Sigmoid colon (tissue), 4 donors: Measurements from ENCODE around the gene WDR48.

ENCODE experiments used
- POLR2A ChIP-seq, 2 donors: fragments of 450-650 bp; IDR thresholded peaks; one replicate each; pipeline ENCODE4 v1.6.1; 2016; ENCODE audit warnings: antibody characterized with exemption in 2 of 2, mild to moderate bottlenecking in 2 of 2, moderate library complexity in 2 of 2
- POLR2AphosphoS5 ChIP-seq, 4 donors: sonication (generic); formaldehyde crosslinking; IDR thresholded peaks; one replicate each; pipeline ENCODE4 v1.6.1; 2017; ENCODE audit warnings: antibody characterized with exemption in 4 of 4
- TF ChIP-seq, protein P1 (sequence below), 4 experiments: fragments of 450-650 bp in 3 of 4; fragments of 200-600 bp in 1 of 4; IDR thresholded peaks; one replicate each; pipeline ENCODE4 v1.5.1; 2016 to 2019; ENCODE audit warnings: antibody characterized with exemption in 4 of 4, mild to moderate bottlenecking in 3 of 4, moderate library complexity in 2 of 4

- TF ChIP-seq POLR2A (IDR thresholded peaks at IDR 0.05) (no peak), POLR2AphosphoS5 (IDR thresholded peaks at IDR 0.05) (no peak)
- TF ChIP-seq, protein P1, sequence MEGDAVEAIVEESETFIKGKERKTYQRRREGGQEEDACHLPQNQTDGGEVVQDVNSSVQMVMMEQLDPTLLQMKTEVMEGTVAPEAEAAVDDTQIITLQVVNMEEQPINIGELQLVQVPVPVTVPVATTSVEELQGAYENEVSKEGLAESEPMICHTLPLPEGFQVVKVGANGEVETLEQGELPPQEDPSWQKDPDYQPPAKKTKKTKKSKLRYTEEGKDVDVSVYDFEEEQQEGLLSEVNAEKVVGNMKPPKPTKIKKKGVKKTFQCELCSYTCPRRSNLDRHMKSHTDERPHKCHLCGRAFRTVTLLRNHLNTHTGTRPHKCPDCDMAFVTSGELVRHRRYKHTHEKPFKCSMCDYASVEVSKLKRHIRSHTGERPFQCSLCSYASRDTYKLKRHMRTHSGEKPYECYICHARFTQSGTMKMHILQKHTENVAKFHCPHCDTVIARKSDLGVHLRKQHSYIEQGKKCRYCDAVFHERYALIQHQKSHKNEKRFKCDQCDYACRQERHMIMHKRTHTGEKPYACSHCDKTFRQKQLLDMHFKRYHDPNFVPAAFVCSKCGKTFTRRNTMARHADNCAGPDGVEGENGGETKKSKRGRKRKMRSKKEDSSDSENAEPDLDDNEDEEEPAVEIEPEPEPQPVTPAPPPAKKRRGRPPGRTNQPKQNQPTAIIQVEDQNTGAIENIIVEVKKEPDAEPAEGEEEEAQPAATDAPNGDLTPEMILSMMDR (IDR thresholded peaks at IDR 0.05), result no peak
Observed at GRCh38 chr3:39011191-39011736, 40.6 kb upstream of the WDR48 start.
